GM19239 (cell line): Measurements from ENCODE around the gene CACNG4.
"Not testable (repeated sequence)": the region's sequence is repeated elsewhere in the genome, so short reads cannot be mapped to it uniquely, and the experiment has no call there.

Experiments
- DNase-seq: peaks from one replicate; pipeline ENCODE4 v3.0.0; 2011; ENCODE audit warnings: low spot score; ENCODE audit not compliant: insufficient read length
- FAIRE-seq: peaks from 2 replicates; lab custom pipeline; 2011; peaks lifted over from hg19 to GRCh38; lab: Jason Lieb, UNC

CACNG4 gene

GRCh38 chr17:67035131-67036083 is 70.9 kb downstream of the CACNG4 start:
- FAIRE-seq (no peak), DNase-seq (no peak)

- no peak for FAIRE-seq
Measured at GRCh38 chr17:67038861-67039365, 74.4 kb downstream of the CACNG4 start.

DNA sequence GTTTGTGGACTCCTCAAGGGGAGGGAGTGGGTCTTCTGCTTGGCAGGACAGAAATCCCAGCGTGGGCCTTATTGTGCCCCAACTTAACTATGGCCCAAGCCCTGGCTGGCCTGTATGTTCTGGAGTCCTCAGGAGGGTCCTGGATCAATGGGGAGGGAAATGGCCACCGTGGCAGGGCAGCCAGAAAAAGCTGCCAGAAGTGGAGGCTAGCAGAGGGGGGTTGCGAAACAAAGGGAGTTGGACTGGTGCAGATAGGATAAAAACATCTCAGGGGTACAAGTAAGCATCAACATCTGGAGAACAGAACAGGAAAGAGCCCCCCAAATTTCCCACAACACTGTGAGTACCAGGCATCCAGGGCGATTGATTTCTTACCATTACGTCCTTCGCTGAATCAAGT is 76.1 kb downstream of the CACNG4 start:
- no peak for FAIRE-seq
- no peak for DNase-seq

More at GRCh38 chr17:67038861-67039365, 74.4 kb downstream of the CACNG4 start:
- no peak for DNase-seq

- DNase-seq, FAIRE-seq: not testable (repeated sequence)
Measured at GRCh38 chr17:67041119-67041518, 76.6 kb downstream of the CACNG4 start.

- DNase-seq (no peak), FAIRE-seq (no peak)
Measured at GRCh38 chr17:67041531-67041930, 77.0 kb downstream of the CACNG4 start.

- FAIRE-seq (no peak), DNase-seq (no peak)
Measured at GRCh38 chr17:67041941-67042899, 77.7 kb downstream of the CACNG4 start.

GRCh38 chr17:67043283-67043682 is 78.8 kb downstream of the CACNG4 start:
- no peak for FAIRE-seq
- no peak for DNase-seq

DNA sequence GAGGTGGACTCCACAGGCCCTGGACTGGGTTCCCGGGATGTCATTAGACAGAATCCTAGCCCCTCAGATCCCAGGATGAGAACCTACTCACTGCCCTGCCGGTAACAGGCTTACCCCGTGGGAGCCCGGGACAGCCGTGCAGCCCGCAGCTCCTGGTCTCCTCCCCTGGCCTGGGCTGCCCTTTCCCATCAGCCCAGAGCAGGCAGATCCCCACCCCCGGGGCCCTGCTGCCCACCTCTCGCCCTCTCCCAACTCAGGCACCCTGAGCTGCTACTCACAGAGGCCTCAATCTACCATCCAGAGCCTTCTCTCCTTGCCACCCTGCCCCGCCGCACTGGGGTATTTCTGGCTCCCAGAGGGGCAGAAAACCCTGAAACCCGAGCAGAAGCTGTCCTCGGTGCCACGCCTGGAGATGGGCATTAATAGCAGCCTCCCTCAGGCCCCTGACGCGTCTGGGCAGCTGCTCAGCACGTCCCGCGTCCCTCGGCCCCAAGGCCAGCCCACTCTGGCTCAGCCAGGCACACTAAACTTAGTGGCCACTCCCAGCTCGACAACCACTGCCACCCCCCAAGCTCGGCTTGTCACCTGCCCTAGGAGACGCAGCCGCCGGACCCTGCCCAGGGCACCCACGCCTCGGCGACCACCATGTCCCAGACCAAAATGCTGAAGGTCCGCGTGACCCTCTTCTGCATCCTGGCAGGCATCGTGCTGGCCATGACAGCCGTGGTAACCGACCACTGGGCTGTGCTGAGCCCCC is 79.7 kb downstream of the CACNG4 start, which contains the start of gene CACNG1:
Gene CACNG1 (plus strand): TSS at position 539 of the 757 bp plus-strand sequence. CDS start 107 bp downstream, at position 646.
- DNase-seq (no peak), FAIRE-seq (no peak)

GRCh38 chr17:67044940-67045339 is 80.4 kb downstream of the CACNG4 start:
- no peak for FAIRE-seq
- no peak for DNase-seq

DNA sequence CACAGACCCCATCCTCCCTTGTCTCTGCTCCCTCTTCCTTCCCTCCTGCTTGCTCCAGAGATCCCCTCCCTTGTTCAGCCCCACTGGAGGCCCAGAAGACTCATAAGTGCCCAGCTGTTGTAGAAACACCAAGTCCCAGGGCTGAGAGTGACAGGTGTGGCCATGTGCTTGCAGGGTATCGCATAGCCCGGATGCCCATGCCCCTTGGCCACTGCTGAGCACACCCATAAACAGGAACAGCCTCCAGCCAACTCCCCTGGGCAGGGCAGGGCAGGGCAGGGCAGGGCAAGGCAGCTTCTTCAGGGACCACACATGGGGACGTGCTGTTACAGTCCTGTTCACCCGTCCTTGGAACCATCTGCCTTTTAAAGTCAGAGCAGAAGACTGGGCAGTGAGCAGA is 81.9 kb downstream of the CACNG4 start:
- FAIRE-seq: no peak
- DNase-seq: no peak

DNA sequence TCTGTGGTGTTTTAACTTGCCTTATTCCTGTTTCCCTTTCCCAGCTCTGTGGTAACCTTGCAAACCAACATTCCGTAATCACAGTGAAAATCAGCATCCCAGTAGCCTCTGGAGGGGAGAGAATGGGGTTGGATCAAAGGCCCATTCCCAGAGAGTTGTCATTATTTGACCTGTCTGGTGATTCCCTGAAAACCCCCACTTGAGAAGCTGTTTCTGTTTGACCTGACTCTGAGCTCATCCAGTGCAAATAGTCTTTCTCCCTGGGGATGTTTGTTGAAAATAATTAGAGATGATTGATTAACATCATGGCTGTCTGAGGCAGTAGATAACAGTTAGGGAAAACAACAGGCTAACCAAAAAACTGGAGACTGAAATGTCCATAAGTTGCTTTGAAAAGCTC is 82.9 kb downstream of the CACNG4 start:
- FAIRE-seq (no peak), DNase-seq (no peak)

- DNase-seq (no peak), FAIRE-seq (no peak)
Measured at GRCh38 chr17:67049025-67049739, 84.7 kb downstream of the CACNG4 start.

DNA sequence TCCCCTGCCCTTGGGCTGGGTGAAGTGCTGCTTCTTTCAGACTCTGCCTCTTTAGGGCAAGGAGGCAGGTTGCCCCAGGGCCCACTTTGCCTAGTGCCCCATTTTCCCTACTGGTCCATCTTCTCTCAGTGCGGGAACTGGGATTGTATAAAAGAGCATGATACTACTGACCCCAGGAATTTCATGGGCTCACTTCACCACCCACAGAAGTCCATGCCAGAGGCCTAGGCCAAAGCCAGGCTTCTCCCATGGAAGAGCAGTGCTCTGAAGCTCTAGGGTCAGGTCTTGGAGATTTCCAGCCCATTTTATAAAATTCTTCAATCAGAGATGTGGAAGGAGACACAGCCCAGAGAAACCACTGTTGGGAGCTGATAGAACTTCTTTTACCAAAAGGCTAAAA is 85.6 kb downstream of the CACNG4 start:
- FAIRE-seq (no peak), DNase-seq (no peak)

- DNase-seq (no peak), FAIRE-seq (no peak)
Measured at GRCh38 chr17:67050471-67051154, 86.1 kb downstream of the CACNG4 start.

- DNase-seq (no peak), FAIRE-seq (no peak)
Measured at GRCh38 chr17:67051155-67051538, 86.6 kb downstream of the CACNG4 start.

GRCh38 chr17:67051837-67052236 is 87.3 kb downstream of the CACNG4 start:
- FAIRE-seq: no peak
- no peak for DNase-seq

- no peak for DNase-seq
Measured at GRCh38 chr17:67052720-67053437, 88.4 kb downstream of the CACNG4 start.

DNA sequence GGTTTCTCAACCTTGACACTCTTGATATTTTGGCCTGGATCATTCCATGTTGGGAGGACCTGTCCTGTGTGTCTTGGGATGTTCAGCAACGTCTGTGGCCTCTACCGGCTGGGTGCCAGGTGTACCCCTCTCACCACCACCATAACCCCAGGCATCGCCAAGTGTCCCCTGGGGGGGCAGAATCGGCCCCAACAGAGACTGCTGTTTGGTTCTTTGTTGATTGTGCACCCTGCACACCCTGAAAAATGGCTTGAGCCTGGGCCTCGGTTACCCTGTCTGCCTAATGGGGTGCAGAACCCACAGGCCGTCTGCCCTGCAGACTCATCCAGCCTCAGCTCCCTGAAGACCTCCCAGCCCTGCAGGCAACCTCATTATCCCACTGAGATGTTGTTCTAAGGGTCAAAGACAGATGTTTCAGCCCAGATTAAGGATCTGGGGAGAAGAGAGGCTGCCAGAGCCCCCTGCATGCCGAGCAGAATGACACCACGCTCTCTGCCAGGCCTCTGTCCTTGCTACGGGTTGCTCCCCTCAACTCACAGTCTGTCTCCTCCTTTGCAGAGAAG is 89.0 kb downstream of the CACNG4 start:
- no peak for FAIRE-seq

More at GRCh38 chr17:67052720-67053437, 88.4 kb downstream of the CACNG4 start:
- FAIRE-seq: no peak

More for the DNA sequence above, 89.0 kb downstream of the CACNG4 start:
- no peak for DNase-seq
